NK-92 (cell line): ENCODE data around the gene JTB.
"Not testable (repeated sequence)": the region's sequence is repeated elsewhere in the genome, so short reads cannot be mapped to it uniquely, and the experiment has no call there.

ENCODE experiments used
- DNase-seq: peaks from one replicate; lab custom pipeline; 2025; ENCODE audit not compliant: unreplicated experiment; lab: John Stamatoyannopoulos, UW

The JTB gene

GRCh38 chr1:153979091-153979490 lies 1.6 kb upstream of the JTB start:
- not testable (repeated sequence) for DNase-seq

- DNase-seq, result no peak
Measured at GRCh38 chr1:153978274-153978909, 918 bp upstream of the JTB start.

- no peak for DNase-seq
Measured at GRCh38 chr1:153976819-153977249, 640 bp downstream of the JTB start.

- DNase-seq, result no peak
Measured at GRCh38 chr1:153973525-153973924, 3.9 kb downstream of the JTB start.

- no peak for DNase-seq
Measured at GRCh38 chr1:153973071-153973470, 4.4 kb downstream of the JTB start.

- DNase-seq, result no peak
Measured at GRCh38 chr1:153970346-153970745, 7.1 kb downstream of the JTB start.

GRCh38 chr1:153968972-153969371 lies 8.5 kb downstream of the JTB start:
- no peak for DNase-seq

- no peak for DNase-seq
Measured at GRCh38 chr1:153968408-153968807, 9.1 kb downstream of the JTB start.

GRCh38 chr1:153968000-153968363 lies 9.5 kb downstream of the JTB start:
- no peak for DNase-seq

GRCh38 chr1:153967107-153967999 lies 10.1 kb downstream of the JTB start, which contains the start of gene CREB3L4:
Gene CREB3L4 (plus strand): TSS chr1:153967902. CDS start chr1:153968526, 624 bp downstream.
- DNase-seq, result peak; percentile 27

GRCh38 chr1:153963850-153964331 lies 13.6 kb downstream of the JTB start:
- DNase-seq, result no peak

GRCh38 chr1:153963030-153963849 lies 14.2 kb downstream of the JTB start, which contains the start of gene SLC39A1:
Gene SLC39A1 (minus strand): TSS chr1:153963537. CDS start chr1:153962715, 822 bp downstream.
- peak; percentile 76 for DNase-seq

GRCh38 chr1:153962088-153963029 lies 15.1 kb downstream of the JTB start:
- DNase-seq, result no peak

- no peak for DNase-seq
Measured at GRCh38 chr1:153961421-153961820, 16.1 kb downstream of the JTB start.

GRCh38 chr1:153960206-153960605 lies 17.3 kb downstream of the JTB start:
- no peak for DNase-seq

- DNase-seq, result no peak
Measured at GRCh38 chr1:153959454-153959853, 18.0 kb downstream of the JTB start.

- DNase-seq, result no peak
Measured at GRCh38 chr1:153958961-153959260, 18.6 kb downstream of the JTB start.

GRCh38 chr1:153958111-153958960 lies 19.1 kb downstream of the JTB start, which contains the start of gene CRTC2:
Gene CRTC2 (minus strand): TSS chr1:153958612. CDS start chr1:153958497, 115 bp downstream.
- peak; percentile 74 for DNase-seq

- DNase-seq, result no peak
Measured at GRCh38 chr1:153957744-153958110, 19.7 kb downstream of the JTB start.
